HepG2 (cell line): ENCODE results near the gene ZNF606. TPM values are rescaled to one million over a fixed set of nuclear protein-coding genes. Genes with fewer than 3 reads are reported as not detected.

Experiments used
- ATAC-seq: fragments of 200-7000 bp; cut with Tn5 transposase; 3 replicates; pipeline ENCODE4 v1.9.1; 2020; ENCODE audit warnings: mild to moderate bottlenecking, moderate library complexity
- BruUV-seq: library from RNA; stranded (reverse); fragments of 400-500 nt; replicated peaks from 2 replicates; lab custom pipeline; 2021; lab: Mats Ljungman, UMichigan
- CTCF ChIA-PET: fragments of 300-600 bp; formaldehyde crosslinking; extraction: SDS; loops from one replicate; lab custom pipeline; 2021; ENCODE audit warnings: low total read pairs, inconsistent platforms, low intra/inter-chr PET ratio; lab: Yijun Ruan, JAX
- POLR2A ChIA-PET: fragments of 350-600 bp; sonication (Branson Sonifier 250); formaldehyde crosslinking; loops from one replicate; lab custom pipeline; 2020; ENCODE audit warnings: antibody characterized with exemption, inconsistent platforms; lab: Yijun Ruan, JAX
- DNase-seq: peaks from one replicate; pipeline ENCODE4 v3.0.0-alpha.2; 2015; ENCODE audit warnings: low spot score
- FAIRE-seq: peaks from 3 replicates; lab custom pipeline; 2011; peaks lifted over from hg19 to GRCh38; lab: Jason Lieb, UNC
- H2AFZ ChIP-seq: one replicate; pipeline ENCODE4 v1.6.1; 2011; ENCODE audit warnings: low read length, inconsistent platforms
- H3K27ac ChIP-seq: fragments of 300-600 bp; 3 replicates; pipeline ENCODE4 v1.8.0; 2011; ENCODE audit warnings: mixed run types, mild to moderate bottlenecking, mixed read lengths, low read length, inconsistent platforms; ENCODE audit not compliant: insufficient read depth; ENCODE audit errors: extremely low read length
- H3K27me3 ChIP-seq, 2 experiments: fragments of 200-600 bp in 1 of 2; 2 replicates in 1 of 2; 3 replicates in 1 of 2; pipeline versions ENCODE4 v1.6.0 to v1.8.0; 2011; ENCODE audit warnings: low read length in 2 of 2, mild to moderate bottlenecking in 2 of 2, moderate library complexity in 2 of 2, inconsistent platforms in 1 of 2; ENCODE audit not compliant: insufficient read depth in 2 of 2, control insufficient read depth in 1 of 2
- H3K36me3 ChIP-seq, 2 experiments: fragments of 200-600 bp in 1 of 2; replicated peaks in 1 of 2; 2 replicates in 1 of 2; 3 replicates in 1 of 2; pipeline versions ENCODE4 v1.5.1 to v1.8.0; 2011; ENCODE audit warnings: low read length in 2 of 2, inconsistent platforms in 1 of 2; ENCODE audit not compliant: insufficient read depth in 2 of 2, control insufficient read depth in 1 of 2
- H3K4me1 ChIP-seq: 2 replicates; pipeline ENCODE4 v1.5.1; 2012; ENCODE audit warnings: low read length, inconsistent platforms; ENCODE audit not compliant: insufficient read depth
- H3K4me2 ChIP-seq: 2 replicates; pipeline ENCODE4 v1.6.0; 2011; ENCODE audit warnings: low read depth, low read length, inconsistent platforms
- H3K4me3 ChIP-seq, 3 experiments: fragments of 200-600 bp in 1 of 3; sonication (generic), shearing (Covaris generic) in 1 of 3; replicated peaks in 1 of 3; 2 replicates each; pipeline ENCODE4 v1.5.1; 2011 to 2016; ENCODE audit warnings: low read length in 3 of 3, inconsistent platforms in 2 of 3, low read depth in 2 of 3, mild to moderate bottlenecking in 2 of 3, control low read depth in 1 of 3, mixed read lengths in 1 of 3; ENCODE audit not compliant: insufficient read depth in 1 of 3
- H3K79me2 ChIP-seq: one replicate; pipeline ENCODE4 v1.6.1; 2011; ENCODE audit warnings: low read length, inconsistent platforms; ENCODE audit not compliant: insufficient read depth
- H3K9ac ChIP-seq: 2 replicates; pipeline ENCODE4 v1.6.0; 2011; ENCODE audit warnings: mild to moderate bottlenecking, low read depth, low read length, inconsistent platforms; ENCODE audit not compliant: insufficient read depth
- H3K9me3 ChIP-seq: 2 replicates; pipeline ENCODE4 v1.5.1; 2012; ENCODE audit warnings: mild to moderate bottlenecking, low read length
- H4K20me1 ChIP-seq: 2 replicates; pipeline ENCODE4 v1.6.0; 2011; ENCODE audit warnings: inconsistent platforms, mild to moderate bottlenecking, low read length, moderate library complexity; ENCODE audit not compliant: insufficient read depth
- ATF1 ChIP-seq: IDR thresholded peaks from 2 replicates; pipeline ENCODE4 v1.6.1; 2016; ENCODE audit warnings: mild to moderate bottlenecking, control low read depth
- BCL6 ChIP-seq: IDR thresholded peaks from 2 replicates; pipeline ENCODE4 v1.6.1; 2016; ENCODE audit warnings: missing genetic modification reagents, missing compliant biosample characterization
- FOXC1 ChIP-seq: sonication (generic); formaldehyde crosslinking; IDR thresholded peaks from 2 replicates; pipeline ENCODE4 v1.8.0; 2022; ENCODE audit warnings: mild to moderate bottlenecking, missing genetic modification reagents, borderline replicate concordance
- MAX ChIP-seq: IDR thresholded peaks from 2 replicates; pipeline ENCODE4 v1.6.1; 2012; ENCODE audit warnings: inconsistent platforms
- MEIS2 ChIP-seq: sonication (generic); formaldehyde crosslinking; IDR thresholded peaks from 2 replicates; pipeline ENCODE4 v1.9.0; 2021; ENCODE audit warnings: mild to moderate bottlenecking, missing genetic modification reagents
- NONO ChIP-seq, 2 experiments: fragments of 450-650 bp in 1 of 2; sonication (generic) in 1 of 2; formaldehyde crosslinking in 1 of 2; IDR thresholded peaks in 1 of 2; conservative IDR thresholded peaks in 1 of 2; 2 replicates each; pipeline versions ENCODE4 v1.6.1 to v1.8.0; 2017 to 2022; ENCODE audit warnings: mild to moderate bottlenecking in 1 of 2, missing genetic modification reagents in 1 of 2, moderate library complexity in 1 of 2
- SRSF1 ChIP-seq: fragments of 200-400 bp; formaldehyde crosslinking; optimal IDR thresholded peaks from 2 replicates; pipeline ENCODE3; 2017; ENCODE audit warnings: mild to moderate bottlenecking, low read depth, low read length, moderate library complexity
- TGIF2 ChIP-seq: IDR thresholded peaks from 2 replicates; pipeline ENCODE4 v1.6.1; 2016; ENCODE audit warnings: control low read depth, missing compliant biosample characterization
- TSC22D2 ChIP-seq: sonication (generic); formaldehyde crosslinking; IDR thresholded peaks from 2 replicates; pipeline ENCODE4 v1.5.1; 2020; ENCODE audit warnings: missing genetic modification reagents, mild to moderate bottlenecking, borderline replicate concordance
- ZFP90 ChIP-seq: sonication (generic); formaldehyde crosslinking; IDR thresholded peaks from 2 replicates; pipeline ENCODE4 v1.8.0; 2022; ENCODE audit warnings: missing genetic modification reagents, mild to moderate bottlenecking, inconsistent platforms, borderline replicate concordance
- ZNF33A ChIP-seq: sonication (generic); formaldehyde crosslinking; IDR thresholded peaks from 2 replicates; pipeline ENCODE4 v1.5.1; 2020; ENCODE audit warnings: missing genetic modification reagents, mild to moderate bottlenecking, moderate library complexity, borderline replicate concordance
- ZNF510 ChIP-seq: sonication (generic); formaldehyde crosslinking; IDR thresholded peaks from 2 replicates; pipeline ENCODE4 v1.4.0; 2020; ENCODE audit warnings: low read depth, mild to moderate bottlenecking, missing genetic modification reagents
- ZNF619 ChIP-seq: sonication (generic); formaldehyde crosslinking; IDR thresholded peaks from 2 replicates; pipeline ENCODE4 v1.4.0; 2020; ENCODE audit warnings: mild to moderate bottlenecking, missing genetic modification reagents
- WGBS: methylation state at CpG from one replicate; pipeline ENCODE4 v1.1.6; 2017; ENCODE audit warnings: low lambda C conversion rate; 5-methylcytosine and 5-hydroxymethylcytosine counted together
- in situ Hi-C: cut with HindIII; loops from 2 replicates; pipeline ENCODE4 v1.10.0; 2017; ENCODE audit warnings: low pct_unique_long_range_greater_than_20kb; ENCODE audit not compliant: extremely low pct_ligation_motif_present
- intact Hi-C: fragments of 100-400 bp; cut with micrococcal nuclease; formaldehyde crosslinking; loops from one replicate; pipeline ENCODE4 v1.10.0; 2022; ENCODE audit not compliant: unreplicated experiment
- polyA plus RNA-seq, 8 experiments: library from polyadenylated mRNA; depleted of rRNA in 3 of 8; stranded (reverse) in 7 of 8; unstranded in 1 of 8; fragments of >200 nt; fragmentation: Illumina TruSeq in 4 of 8; extraction: Trizol in 4 of 8; gene quantifications; 2 replicates each; pipeline versions ENCODE4 v1.2.1 to v1.2.3, GENCODE V29; 2011 to 2016; ENCODE audit warnings: low read depth in 4 of 8, missing spikeins in 1 of 8, mixed read lengths in 1 of 8; ENCODE audit not compliant: insufficient read depth in 1 of 8
- total RNA-seq, 5 experiments: library from RNA; depleted of rRNA; stranded (reverse); fragments of >200 nt; fragmentation: Illumina TruSeq; extraction: Trizol; gene quantifications; 2 replicates each; pipeline ENCODE4 v1.2.3, GENCODE V29; 2016; ENCODE audit warnings: low read depth in 1 of 5
- TF ChIP-seq, protein P1 (sequence below): sonication (generic); formaldehyde crosslinking; IDR thresholded peaks from 2 replicates; pipeline ENCODE4 v1.5.0; 2020; ENCODE audit warnings: mild to moderate bottlenecking, missing genetic modification reagents
- TF ChIP-seq, protein P2 (sequence below): sonication (generic); formaldehyde crosslinking; IDR thresholded peaks from 2 replicates; pipeline ENCODE4 v1.5.1; 2020; ENCODE audit warnings: mild to moderate bottlenecking, missing genetic modification reagents, moderate library complexity
- TF ChIP-seq, protein P3 (sequence below): sonication (generic); formaldehyde crosslinking; IDR thresholded peaks from 2 replicates; pipeline ENCODE4; 2020; ENCODE audit warnings: missing genetic modification reagents, mild to moderate bottlenecking, borderline replicate concordance

Gene ZNF606
- total and polyA plus RNA-seq, 2 of the 13 experiments (the other 11 are each of a cell fraction or from before 2014, with no cell fraction given): 4.2 to 14.8 TPM

GRCh38 chr19:57947419-57948134 lies 55.0 kb downstream of the ZNF606 start, which contains the start of gene ZNF256:
Gene ZNF256 (minus strand): TSS chr19:57947706. CDS start chr19:57947474, 232 bp downstream.
- CTCF ChIA-PET: interaction anchor here (1.3 kb wide), 1 partner anchor 208 kb away, joined by 7 read pairs; no protein-coding TSS in a partner anchor
- intact Hi-C loops: loop anchor here (1.0 kb wide), 2 partner anchors 55 to 207 kb away; partner anchors contain the start of gene ZNF606
- peaks cover 15% of the 10 kb centered on the region for H3K4me1 ChIP-seq
- H3K27ac ChIP-seq: peak within 1 kb of the TSS; percentile 60
- DNase-seq (peak; percentile 93), FAIRE-seq (peak; percentile 90), ATAC-seq (peak; percentile 99)
- no TSS peak for BruUV-seq
- H2AFZ ChIP-seq: no peak within 1 kb of the TSS
- H3K4me2 ChIP-seq: peak within 1 kb of the TSS; percentile 90
- H3K36me3 ChIP-seq: peaks cover 2 to 13% of the 10 kb centered on the region in 2 experiments; a peak in 3 of 5 replicates
- peaks cover 21% of the 10 kb centered on the region for H3K79me2 ChIP-seq
- WGBS: 44% methylated on average over 11 of the region's 54 CpGs
- H4K20me1 ChIP-seq: no peaks in the 10 kb centered on the region
- H3K9ac ChIP-seq: peak within 1 kb of the TSS; percentile 84
- no peaks in the 10 kb centered on the region; a peak in 1 of 5 replicates for H3K27me3 ChIP-seq
- H3K9me3 ChIP-seq: peaks cover 36% of the 10 kb centered on the region
- POLR2A ChIA-PET: interaction anchor here (0.8 to 2.0 kb wide), 2 partner anchors 55 to 201 kb away, joined by 3 to 5 read pairs; partner anchors contain the start of genes ZNF606 and ZNF776
- peak within 1 kb of the TSS; percentile 76 to 90 (median 88) for H3K4me3 ChIP-seq
- in situ Hi-C loops: no loop called here
- TF ChIP-seq ZFP90 (peak; percentile 68; the same call in 1 of the 2 replicates), TSC22D2 (CRISPR knock-in tag) (peak; percentile 29; the same call in 1 of the 2 replicates), ATF1 (CRISPR knock-in tag) (peak; percentile 65), ZNF33A (CRISPR knock-in tag) (0 out of 2 replicates have a peak, but pooled peaks have one; percentile 74), FOXC1 (CRISPR knock-in tag) (peak; percentile 88), SRSF1 (peak; percentile 96), ZNF510 (0 out of 2 replicates have a peak, but pooled peaks have one; percentile 59), TGIF2 (CRISPR knock-in tag) (peak; percentile 60; the same call in 1 of the 2 replicates), BCL6 (0 out of 2 replicates have a peak, but pooled peaks have one; percentile 18), ZNF619 (CRISPR knock-in tag) (peak; percentile 35; the same call in 1 of the 2 replicates), MAX (peak; percentile 80), NONO (IDR thresholded peaks at IDR 0.05) (no peak), NONO (CRISPR knock-in tag; conservative IDR thresholded peaks at IDR 0.05) (peak; percentile 72), MEIS2 (0 out of 2 replicates have a peak, but pooled peaks have one; percentile 13)
- TF ChIP-seq, protein P1, sequence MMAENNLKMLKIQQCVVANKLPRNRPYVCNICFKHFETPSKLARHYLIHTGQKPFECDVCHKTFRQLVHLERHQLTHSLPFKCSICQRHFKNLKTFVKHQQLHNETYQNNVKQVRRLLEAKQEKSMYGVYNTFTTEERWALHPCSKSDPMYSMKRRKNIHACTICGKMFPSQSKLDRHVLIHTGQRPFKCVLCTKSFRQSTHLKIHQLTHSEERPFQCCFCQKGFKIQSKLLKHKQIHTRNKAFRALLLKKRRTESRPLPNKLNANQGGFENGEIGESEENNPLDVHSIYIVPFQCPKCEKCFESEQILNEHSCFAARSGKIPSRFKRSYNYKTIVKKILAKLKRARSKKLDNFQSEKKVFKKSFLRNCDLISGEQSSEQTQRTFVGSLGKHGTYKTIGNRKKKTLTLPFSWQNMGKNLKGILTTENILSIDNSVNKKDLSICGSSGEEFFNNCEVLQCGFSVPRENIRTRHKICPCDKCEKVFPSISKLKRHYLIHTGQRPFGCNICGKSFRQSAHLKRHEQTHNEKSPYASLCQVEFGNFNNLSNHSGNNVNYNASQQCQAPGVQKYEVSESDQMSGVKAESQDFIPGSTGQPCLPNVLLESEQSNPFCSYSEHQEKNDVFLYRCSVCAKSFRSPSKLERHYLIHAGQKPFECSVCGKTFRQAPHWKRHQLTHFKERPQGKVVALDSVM (CRISPR knock-in tag): no peak
- TF ChIP-seq, protein P2, sequence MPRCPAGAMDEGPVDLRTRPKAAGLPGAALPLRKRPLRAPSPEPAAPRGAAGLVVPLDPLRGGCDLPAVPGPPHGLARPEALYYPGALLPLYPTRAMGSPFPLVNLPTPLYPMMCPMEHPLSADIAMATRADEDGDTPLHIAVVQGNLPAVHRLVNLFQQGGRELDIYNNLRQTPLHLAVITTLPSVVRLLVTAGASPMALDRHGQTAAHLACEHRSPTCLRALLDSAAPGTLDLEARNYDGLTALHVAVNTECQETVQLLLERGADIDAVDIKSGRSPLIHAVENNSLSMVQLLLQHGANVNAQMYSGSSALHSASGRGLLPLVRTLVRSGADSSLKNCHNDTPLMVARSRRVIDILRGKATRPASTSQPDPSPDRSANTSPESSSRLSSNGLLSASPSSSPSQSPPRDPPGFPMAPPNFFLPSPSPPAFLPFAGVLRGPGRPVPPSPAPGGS (CRISPR knock-in tag): no peak
- TF ChIP-seq, protein P3, sequence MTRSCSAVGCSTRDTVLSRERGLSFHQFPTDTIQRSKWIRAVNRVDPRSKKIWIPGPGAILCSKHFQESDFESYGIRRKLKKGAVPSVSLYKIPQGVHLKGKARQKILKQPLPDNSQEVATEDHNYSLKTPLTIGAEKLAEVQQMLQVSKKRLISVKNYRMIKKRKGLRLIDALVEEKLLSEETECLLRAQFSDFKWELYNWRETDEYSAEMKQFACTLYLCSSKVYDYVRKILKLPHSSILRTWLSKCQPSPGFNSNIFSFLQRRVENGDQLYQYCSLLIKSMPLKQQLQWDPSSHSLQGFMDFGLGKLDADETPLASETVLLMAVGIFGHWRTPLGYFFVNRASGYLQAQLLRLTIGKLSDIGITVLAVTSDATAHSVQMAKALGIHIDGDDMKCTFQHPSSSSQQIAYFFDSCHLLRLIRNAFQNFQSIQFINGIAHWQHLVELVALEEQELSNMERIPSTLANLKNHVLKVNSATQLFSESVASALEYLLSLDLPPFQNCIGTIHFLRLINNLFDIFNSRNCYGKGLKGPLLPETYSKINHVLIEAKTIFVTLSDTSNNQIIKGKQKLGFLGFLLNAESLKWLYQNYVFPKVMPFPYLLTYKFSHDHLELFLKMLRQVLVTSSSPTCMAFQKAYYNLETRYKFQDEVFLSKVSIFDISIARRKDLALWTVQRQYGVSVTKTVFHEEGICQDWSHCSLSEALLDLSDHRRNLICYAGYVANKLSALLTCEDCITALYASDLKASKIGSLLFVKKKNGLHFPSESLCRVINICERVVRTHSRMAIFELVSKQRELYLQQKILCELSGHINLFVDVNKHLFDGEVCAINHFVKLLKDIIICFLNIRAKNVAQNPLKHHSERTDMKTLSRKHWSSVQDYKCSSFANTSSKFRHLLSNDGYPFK: peak; percentile 81; the same call in 1 of the 2 replicates
